Adipocyte (in vitro differentiated cells): ENCODE data around the gene BMP6.

Experiments used
- DNase-seq: peaks from one replicate; pipeline ENCODE4 v3.0.0-alpha.2; 2015; ENCODE audit warnings: low read depth
- H3K27me3 ChIP-seq: replicated peaks from 2 replicates; pipeline ENCODE4 v1.7.0; 2013; ENCODE audit warnings: mild to moderate bottlenecking, low read length, moderate library complexity; ENCODE audit not compliant: control insufficient read depth, insufficient read depth
- H3K36me3 ChIP-seq: 2 replicates; pipeline ENCODE4 v1.7.0; 2013; ENCODE audit warnings: low read length, mild to moderate bottlenecking, moderate library complexity; ENCODE audit not compliant: control insufficient read depth, insufficient read depth, severe bottlenecking
- H3K4me1 ChIP-seq: 2 replicates; pipeline ENCODE4 v1.7.0; 2013; ENCODE audit warnings: mild to moderate bottlenecking, low read length, moderate library complexity; ENCODE audit not compliant: control insufficient read depth, insufficient read depth
- H3K4me3 ChIP-seq: 2 replicates; pipeline ENCODE4 v1.7.0; 2013; ENCODE audit warnings: mild to moderate bottlenecking, low read length, moderate library complexity
- H3K9ac ChIP-seq: 2 replicates; pipeline ENCODE4 v1.7.0; 2013; ENCODE audit warnings: mild to moderate bottlenecking, low read length, moderate library complexity
- H3K9me3 ChIP-seq: 2 replicates; pipeline ENCODE4 v1.7.0; 2013; ENCODE audit warnings: mild to moderate bottlenecking, low read length, moderate library complexity; ENCODE audit not compliant: control insufficient read depth

Gene BMP6

GRCh38 chr6:7721649-7722048 is 4.2 kb upstream of the BMP6 start:
- Histone ChIP-seq H3K9ac (peak overlapping the region; percentile 9), H3K4me3 (no peak overlapping the region), H3K36me3 (no peaks in the 10 kb centered on the region), H3K4me1 (peaks cover 19% of the 10 kb centered on the region), H3K27me3 (no peaks in the 10 kb centered on the region), H3K9me3 (peaks cover 6% of the 10 kb centered on the region)
- DNase-seq: peak; percentile 80

DNA sequence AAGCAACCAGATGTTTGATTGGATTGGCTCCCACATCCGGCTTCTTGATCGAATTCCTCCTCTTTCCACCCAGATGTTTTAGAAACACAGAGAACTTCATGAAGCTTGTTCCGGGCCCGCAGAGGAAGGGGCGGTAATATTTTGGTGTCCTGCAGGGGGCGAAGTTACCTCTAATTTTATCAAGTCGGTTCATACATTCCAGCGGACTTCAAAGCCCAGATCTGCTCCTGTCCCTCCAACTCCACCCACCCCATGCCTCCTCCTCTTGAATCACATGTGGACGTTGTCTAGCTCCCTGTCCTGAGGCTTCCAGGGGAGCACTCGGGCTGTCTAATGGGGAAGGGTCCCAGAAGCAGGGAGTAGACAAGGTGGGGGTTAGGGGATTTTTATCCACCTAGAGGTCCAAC is 2.9 kb upstream of the BMP6 start:
- H3K36me3 ChIP-seq: no peaks in the 10 kb centered on the region
- H3K9ac ChIP-seq: no peak overlapping the region
- peaks cover 19% of the 10 kb centered on the region for H3K4me1 ChIP-seq
- H3K9me3 ChIP-seq: no peaks in the 10 kb centered on the region
- DNase-seq: peak; percentile 86
- H3K27me3 ChIP-seq: no peaks in the 10 kb centered on the region
- no peak overlapping the region for H3K4me3 ChIP-seq

- Histone ChIP-seq H3K9ac (no peak overlapping the region), H3K9me3 (no peaks in the 10 kb centered on the region), H3K27me3 (no peaks in the 10 kb centered on the region), H3K4me1 (peaks cover 22% of the 10 kb centered on the region), H3K36me3 (no peaks in the 10 kb centered on the region), H3K4me3 (no peak overlapping the region)
- DNase-seq: no peak
Observed at GRCh38 chr6:7723554-7723953, 2.3 kb upstream of the BMP6 start.

DNA sequence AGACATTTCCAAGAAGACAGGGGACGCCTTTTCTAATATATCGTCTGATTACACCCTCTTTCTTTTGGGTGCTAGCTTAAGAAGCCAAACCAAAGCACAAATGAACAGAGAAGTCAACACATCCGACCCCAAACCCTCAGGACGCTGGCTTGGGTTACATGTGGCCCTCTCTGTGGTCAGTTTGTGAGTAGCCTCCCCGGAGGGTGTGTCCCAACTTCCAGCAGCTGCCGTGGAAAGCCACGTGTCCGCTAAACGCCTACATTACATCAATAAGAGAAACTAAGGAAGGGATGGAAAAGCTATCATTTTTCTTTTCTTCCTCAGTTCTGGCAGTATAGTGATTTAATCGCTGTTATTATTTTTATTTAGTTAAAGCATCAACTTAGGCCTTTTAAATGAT is 487 bp upstream of the BMP6 start:
- no peaks in the 10 kb centered on the region for H3K36me3 ChIP-seq
- H3K27me3 ChIP-seq: no peaks in the 10 kb centered on the region
- peak overlapping the region; percentile 83 for H3K4me3 ChIP-seq

GRCh38 chr6:7726416-7727085 is 652 bp downstream of the BMP6 start:
- no peaks in the 10 kb centered on the region for H3K27me3 ChIP-seq

More for the DNA sequence above, 487 bp upstream of the BMP6 start:
- peak overlapping the region; percentile 35 for H3K9ac ChIP-seq
- no peak for DNase-seq
- H3K4me1 ChIP-seq: peaks cover 33% of the 10 kb centered on the region
- no peaks in the 10 kb centered on the region for H3K9me3 ChIP-seq

DNA sequence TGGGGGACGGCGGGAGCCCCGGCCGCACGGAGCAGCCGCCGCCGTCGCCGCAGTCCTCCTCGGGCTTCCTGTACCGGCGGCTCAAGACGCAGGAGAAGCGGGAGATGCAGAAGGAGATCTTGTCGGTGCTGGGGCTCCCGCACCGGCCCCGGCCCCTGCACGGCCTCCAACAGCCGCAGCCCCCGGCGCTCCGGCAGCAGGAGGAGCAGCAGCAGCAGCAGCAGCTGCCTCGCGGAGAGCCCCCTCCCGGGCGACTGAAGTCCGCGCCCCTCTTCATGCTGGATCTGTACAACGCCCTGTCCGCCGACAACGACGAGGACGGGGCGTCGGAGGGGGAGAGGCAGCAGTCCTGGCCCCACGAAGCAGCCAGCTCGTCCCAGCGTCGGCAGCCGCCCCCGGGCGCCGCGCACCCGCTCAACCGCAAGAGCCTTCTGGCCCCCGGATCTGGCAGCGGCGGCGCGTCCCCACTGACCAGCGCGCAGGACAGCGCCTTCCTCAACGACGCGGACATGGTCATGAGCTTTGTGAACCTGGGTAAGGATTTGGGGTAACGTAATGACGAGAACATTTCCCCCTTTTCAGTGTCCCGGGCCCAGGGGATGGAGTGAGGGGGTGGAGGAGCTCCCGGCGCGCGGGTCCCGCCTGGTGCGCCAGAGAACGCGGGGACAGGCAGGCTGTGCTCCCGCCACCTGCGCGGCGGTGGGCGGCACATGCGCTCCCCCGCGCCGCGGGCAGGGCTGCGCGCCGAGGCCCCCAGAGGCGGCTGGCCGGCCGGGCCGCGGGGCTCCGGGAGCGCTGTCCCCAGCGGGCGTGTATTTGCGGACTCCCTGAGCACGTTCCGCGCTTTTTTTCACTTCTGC is 1.4 kb downstream of the BMP6 start:
- peak; percentile 48 for DNase-seq

More at GRCh38 chr6:7726416-7727085, 652 bp downstream of the BMP6 start:
- Histone ChIP-seq H3K9me3 (no peaks in the 10 kb centered on the region), H3K36me3 (no peaks in the 10 kb centered on the region), H3K9ac (peak overlapping the region; percentile 57), H3K4me3 (peak overlapping the region; percentile 83), H3K4me1 (peaks cover 39% of the 10 kb centered on the region)
- peak; percentile 32 for DNase-seq

DNA sequence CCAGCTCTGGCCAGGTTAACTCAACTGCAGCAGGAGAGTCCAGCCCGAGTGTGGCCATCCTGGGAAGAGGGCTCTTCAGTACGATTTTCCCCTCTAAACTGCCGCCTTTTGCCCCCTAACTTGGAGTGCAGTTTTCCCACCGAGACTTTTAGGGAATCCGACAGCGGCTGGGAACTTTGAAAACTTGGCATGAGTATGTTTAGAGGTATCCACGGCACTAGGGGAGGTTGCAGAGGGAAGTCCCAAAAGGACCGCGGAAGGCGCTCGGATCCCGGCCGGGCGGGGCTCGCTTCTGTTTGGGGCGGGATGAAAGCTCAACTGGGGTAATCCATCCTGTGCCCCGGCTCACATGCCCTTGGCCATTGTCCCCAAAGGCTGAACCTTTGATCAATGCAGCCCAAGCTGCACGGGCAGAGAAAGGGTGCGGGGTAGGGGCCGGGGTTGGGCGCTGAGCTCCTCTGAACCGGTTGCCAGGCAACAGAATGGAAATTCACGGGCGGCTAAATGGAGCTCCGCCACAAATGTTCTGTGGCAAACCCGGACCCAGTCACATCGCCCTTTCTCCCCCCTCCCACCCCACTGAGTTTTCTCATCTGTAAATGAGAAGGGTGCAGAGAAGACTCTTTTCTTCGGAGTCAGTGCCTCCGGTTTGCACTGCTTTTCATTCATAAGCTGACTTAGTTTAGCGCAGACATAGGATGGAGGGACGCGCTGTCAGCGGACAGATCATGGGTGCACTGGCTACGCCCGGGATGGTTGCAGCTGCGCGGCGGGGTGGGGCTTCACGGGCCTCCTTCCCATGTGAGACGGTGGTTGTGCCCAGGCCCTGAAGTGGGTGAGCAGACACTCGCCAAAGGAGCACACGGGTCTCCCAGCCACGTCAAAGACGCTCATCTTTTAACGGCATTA is 2.3 kb downstream of the BMP6 start:
- peak overlapping the region; percentile 83 for H3K4me3 ChIP-seq
- H3K4me1 ChIP-seq: peaks cover 39% of the 10 kb centered on the region
- H3K36me3 ChIP-seq: no peaks in the 10 kb centered on the region
- peak overlapping the region; percentile 58 for H3K9ac ChIP-seq
- no peaks in the 10 kb centered on the region for H3K9me3 ChIP-seq
- peak; percentile 52 for DNase-seq
- no peaks in the 10 kb centered on the region for H3K27me3 ChIP-seq

More for the DNA sequence above, 1.4 kb downstream of the BMP6 start:
- no peaks in the 10 kb centered on the region for H3K36me3 ChIP-seq
- peaks cover 42% of the 10 kb centered on the region for H3K4me1 ChIP-seq
- no peaks in the 10 kb centered on the region for H3K9me3 ChIP-seq
- H3K4me3 ChIP-seq: peak overlapping the region; percentile 83
- H3K27me3 ChIP-seq: no peaks in the 10 kb centered on the region
- H3K9ac ChIP-seq: peak overlapping the region; percentile 58

DNA sequence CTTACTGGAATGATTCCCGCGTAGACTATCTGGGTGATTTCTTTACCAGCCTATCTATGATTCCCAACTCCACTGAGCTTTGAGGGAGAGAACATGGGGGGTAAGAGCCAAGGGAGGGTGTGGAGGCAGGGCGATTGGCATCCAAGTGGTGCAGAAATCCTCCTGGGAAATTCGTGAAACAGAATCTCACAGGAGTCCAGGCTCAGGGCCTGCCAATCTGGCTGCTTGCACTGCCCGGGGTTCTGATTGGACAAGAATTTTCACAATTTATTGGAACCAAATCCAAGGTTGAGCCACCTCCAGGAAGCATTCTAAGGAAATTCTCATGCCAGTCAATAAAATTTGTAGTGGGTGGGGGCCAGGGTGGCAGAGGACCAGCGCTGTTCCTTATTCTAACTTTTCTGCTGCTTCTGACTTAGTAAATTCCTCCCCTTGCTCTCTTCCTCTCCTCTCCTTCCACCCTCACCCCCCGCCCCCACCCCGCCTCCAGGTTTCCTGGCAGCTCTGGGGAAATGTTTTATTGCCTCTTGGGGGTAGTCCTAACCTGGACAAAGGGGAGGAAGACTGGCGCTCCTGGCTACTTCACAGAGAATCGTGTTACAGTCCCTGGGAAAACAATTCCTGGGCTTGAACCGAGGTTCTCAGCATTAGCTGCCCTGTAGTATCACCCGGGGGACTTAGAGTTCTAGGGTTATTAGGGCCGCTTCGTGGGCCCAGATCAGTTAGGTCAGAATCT is 3.1 kb downstream of the BMP6 start:
- DNase-seq: no peak

GRCh38 chr6:7730001-7730783 is 4.3 kb downstream of the BMP6 start:
- Histone ChIP-seq H3K9me3 (no peaks in the 10 kb centered on the region), H3K36me3 (no peaks in the 10 kb centered on the region), H3K9ac (no peak overlapping the region), H3K4me1 (peaks cover 39% of the 10 kb centered on the region), H3K4me3 (peak overlapping the region; percentile 10), H3K27me3 (no peaks in the 10 kb centered on the region)
- DNase-seq: peak; percentile 39

More for the DNA sequence above, 3.1 kb downstream of the BMP6 start:
- H3K4me3 ChIP-seq: peak overlapping the region; percentile 83
- no peaks in the 10 kb centered on the region for H3K36me3 ChIP-seq
- H3K9ac ChIP-seq: peak overlapping the region; percentile 58
- no peaks in the 10 kb centered on the region for H3K9me3 ChIP-seq
- H3K4me1 ChIP-seq: peaks cover 39% of the 10 kb centered on the region
- H3K27me3 ChIP-seq: no peaks in the 10 kb centered on the region

GRCh38 chr6:7730784-7731227 is 4.9 kb downstream of the BMP6 start:
- no peaks in the 10 kb centered on the region for H3K9me3 ChIP-seq
- no peaks in the 10 kb centered on the region for H3K36me3 ChIP-seq
- H3K9ac ChIP-seq: peak overlapping the region; percentile 26
- peak overlapping the region; percentile 10 for H3K4me3 ChIP-seq
- H3K4me1 ChIP-seq: peaks cover 35% of the 10 kb centered on the region
- DNase-seq: peak; percentile 60
- no peaks in the 10 kb centered on the region for H3K27me3 ChIP-seq
